Measurements from ENCODE around the gene ARRDC4.
"Not testable (repeated sequence)": the region's sequence is repeated elsewhere in the genome, so short reads cannot be mapped to it uniquely, and the experiment has no call there.

ARRDC4 gene

DNA sequence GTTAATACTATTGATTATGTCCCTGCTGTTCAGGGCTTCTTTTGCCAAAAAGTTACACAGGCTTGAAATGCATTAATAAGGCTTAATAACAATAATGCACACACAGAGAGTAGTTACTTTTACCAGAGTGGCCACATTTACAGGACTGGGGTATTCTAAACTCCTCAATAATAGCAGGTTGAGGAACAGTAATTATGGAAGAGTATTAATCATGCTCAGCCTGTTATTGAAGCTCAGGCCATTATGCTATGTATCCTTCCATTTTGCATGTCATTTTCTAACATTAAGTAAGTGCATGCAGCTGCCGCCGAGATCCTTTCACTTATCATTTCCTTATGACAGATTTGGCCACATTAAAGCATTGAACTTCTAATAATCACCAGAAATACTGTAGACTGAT lies 5.7 kb downstream of the ARRDC4 start:
- DNase-seq (ENCODE audit: low read depth in 3 of 3): no peak

DNA sequence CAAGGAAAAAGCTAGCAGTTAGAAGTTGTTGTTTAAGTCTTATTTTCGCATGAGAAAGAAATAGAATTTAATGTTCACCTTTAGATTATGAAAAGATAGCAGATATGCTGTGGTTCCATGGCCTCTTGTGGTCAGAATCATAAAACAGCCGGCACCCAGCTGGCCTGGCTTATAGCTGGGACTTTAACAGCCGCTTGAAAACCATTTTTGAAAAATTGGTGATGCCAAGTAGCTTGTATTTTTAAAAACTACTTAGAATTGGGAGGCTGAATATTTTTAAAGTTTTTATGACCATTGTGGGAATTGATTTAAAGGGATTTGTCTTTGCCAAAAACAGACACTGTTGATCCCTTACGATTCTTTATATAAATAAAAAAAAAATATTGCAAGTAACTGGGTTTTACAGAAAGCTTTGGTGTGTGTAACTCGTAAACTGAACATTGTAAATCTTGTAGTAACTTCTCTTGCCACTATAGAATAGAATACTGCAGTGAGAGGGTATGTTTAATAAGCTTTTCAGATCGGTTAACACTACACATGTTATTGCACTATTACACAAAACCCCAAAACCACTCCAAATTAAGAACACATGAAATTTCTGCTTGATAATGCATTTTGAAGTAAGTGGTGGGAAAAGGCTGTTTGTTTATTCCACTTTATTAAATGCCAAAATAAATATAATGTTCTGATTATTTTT lies 6.6 kb downstream of the ARRDC4 start:
- DNase-seq (ENCODE audit: low read depth in 3 of 3): no peak

DNA sequence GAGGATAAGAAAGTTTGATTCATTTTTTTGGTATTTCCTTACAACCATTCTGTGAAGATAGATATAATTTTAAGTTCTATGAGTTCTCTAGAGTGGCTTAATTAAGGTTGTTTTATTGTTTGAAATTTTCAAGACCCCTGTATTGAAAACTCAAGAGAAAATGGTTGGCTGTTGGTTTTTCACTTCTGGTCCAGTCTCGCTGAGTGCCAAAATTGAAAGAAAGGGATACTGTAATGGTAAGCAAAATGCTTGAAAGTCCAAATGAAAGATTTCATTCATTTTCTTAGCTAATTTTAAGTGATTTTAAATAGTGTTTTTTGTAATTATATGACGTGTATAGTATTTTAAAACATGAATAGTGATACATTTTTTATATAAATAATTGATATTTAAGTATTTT lies 7.4 kb downstream of the ARRDC4 start:
- no peak for DNase-seq (ENCODE audit: low read depth in 3 of 3)

DNA sequence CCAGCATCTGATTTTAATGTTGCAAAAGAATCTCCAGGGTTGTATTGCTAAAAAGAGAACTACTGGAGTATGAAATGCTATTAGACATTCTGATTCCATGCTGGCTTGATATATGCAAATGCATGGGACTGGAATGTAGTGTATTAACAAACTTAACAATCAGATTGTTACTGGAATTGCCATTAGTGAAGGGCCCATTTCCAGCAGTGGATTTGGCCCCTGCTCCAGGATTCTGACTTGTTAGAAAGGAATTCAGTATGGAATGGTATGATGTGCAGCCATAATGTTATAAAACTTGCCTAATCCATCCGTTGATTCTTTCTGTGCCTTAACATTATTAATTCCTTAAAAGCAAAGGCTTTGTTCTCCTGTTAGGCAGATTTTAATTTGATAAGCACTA lies 7.9 kb downstream of the ARRDC4 start:
- no peak for DNase-seq (ENCODE audit: low read depth in 3 of 3)

DNA sequence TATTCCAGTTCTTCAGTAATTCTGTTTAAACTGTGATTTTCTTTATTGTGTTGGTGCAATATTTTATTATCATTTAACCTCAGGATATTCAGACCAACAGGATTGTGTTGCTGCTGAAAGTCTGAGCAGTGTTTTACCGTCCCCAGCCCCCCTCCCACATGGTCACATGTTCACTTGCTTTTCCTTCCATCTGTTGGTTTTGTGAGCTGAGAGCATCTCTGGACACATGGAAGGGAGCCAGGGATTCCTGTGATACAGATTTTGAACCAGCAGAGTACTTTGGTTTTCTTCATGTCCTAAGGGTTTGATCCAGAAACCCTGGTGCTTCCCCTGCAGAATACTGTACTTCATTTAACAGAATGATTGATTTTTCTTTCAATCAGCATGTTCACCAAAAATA lies 11.9 kb downstream of the ARRDC4 start:
- no peak for DNase-seq (ENCODE audit: low read depth in 3 of 3)

DNA sequence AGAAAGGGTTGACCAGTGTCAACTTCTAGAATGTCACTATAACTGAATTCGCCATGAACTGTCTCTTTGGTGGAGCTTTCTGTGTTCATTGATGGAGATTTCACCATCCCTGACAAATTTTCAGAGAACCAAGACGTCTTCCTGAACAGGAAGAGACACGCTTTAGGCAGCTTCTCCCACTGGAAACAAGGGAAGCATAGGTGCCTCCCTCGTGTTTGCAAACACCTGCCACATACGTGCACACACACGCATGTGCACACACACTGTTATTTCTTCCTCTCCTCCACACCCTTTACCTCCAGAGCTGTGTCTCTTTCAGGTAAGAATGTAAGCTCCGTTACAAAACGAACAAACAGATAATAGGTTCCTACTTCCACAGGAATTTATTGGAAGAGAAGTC lies 15.6 kb downstream of the ARRDC4 start:
- no peak for DNase-seq (ENCODE audit: low read depth in 3 of 3)

DNA sequence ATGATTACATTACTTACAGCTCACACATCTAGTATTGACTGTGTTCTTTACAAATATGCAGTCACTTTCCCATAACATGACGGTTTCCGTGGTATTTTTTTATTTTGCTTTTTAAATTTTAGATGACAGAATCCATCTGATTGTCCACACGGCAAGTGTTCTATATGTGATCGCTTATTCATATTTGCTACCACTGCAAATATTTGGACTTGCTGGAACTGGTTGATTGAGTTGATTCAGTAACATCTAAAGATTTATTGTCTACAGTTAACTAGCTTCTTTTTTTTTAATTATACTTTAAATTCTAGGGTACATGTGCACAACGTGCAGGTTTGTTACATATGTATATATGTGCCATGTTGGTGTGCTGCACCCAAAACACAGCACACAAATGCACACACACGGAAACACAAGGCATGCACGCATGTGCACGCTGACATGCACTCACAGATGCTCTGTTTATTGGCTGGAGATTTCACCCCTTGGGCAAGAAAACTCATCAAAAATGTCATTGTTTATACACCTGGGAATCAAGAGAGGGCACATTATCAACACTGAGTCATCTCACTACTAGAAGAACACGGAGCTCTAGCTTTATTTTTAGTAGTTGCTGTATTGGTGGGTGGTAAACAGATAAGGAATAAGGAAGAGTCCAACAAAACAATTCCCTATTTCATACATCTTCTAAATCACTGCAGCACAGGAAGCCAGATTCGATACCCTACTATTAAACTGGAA lies 16.4 kb downstream of the ARRDC4 start:
- no peak for DNase-seq (ENCODE audit: low read depth in 3 of 3)

DNA sequence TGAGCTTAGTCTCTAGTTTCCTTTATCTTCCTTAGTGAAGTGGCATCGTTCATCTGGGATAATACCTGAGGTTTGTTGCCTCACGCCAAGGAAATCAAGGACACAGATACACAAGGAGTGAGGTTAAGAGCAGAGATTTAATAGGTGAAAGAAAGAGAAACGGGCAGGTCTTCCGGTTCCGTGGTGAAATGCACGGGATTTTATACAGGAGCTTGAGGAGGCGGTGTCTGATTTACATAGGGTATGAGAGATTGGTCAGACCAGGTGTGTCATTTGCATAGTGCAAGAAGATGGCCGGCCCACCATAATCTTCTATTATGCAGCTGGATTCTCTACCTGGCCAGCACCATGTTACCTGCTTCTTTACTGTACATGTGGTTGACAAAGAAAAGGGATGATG lies 17.2 kb downstream of the ARRDC4 start:
- no peak for DNase-seq (ENCODE audit: low read depth in 3 of 3)

DNA sequence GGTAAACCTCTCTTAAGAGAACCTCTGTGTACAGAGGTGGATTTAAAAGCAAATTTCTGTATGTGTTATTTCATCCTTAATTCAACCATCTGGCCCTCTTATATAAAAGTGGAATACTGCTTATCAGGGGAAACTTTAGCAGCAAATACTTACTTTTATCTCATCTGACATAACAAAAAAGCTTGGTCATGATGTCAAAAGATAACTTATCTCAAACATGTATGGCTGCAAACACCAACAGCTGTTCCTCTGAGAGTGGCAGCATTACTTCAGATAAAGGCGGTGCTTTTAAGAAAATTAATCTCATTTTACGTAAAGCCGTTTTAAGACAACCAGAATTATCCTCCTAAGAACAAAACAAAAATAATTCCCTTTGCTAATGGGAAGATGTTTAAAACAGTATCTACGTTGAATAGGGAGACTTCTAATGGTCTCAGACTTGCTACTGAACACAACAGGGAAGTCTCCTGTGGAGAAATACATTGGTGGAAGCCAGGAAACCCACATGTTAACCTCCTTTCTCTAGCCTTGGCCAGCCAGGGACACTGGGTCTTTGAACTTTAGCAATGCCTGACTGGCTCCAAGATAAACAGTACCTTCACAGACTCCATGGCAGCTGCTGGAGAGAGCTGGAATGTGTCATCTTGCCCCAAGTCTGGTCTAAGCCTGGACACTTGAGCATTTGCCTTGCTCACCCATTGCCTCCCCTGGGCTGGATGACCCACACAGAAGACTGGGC lies 18.1 kb downstream of the ARRDC4 start:
- DNase-seq (ENCODE audit: low read depth in 3 of 3): no peak

DNA sequence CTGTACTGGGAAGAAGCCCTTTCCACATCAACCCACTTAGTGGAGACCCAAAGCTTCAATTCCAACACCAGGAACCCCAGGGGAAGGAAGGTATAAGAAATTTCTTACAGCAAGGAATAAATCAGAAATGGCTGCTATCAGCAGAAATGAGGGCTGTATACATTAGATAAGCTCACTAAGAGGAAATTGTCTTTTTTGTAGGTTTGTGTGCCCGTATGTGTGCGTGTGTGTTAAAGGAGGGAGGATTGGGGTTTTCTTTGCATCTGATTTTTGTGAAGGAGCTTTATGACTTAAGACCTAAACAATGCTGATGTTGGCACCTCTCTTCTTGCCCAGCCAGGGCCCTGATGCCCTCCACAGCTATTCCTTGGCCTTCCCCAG lies 18.6 kb downstream of the ARRDC4 start:
- DNase-seq (ENCODE audit: low read depth in 3 of 3): no peak

DNA sequence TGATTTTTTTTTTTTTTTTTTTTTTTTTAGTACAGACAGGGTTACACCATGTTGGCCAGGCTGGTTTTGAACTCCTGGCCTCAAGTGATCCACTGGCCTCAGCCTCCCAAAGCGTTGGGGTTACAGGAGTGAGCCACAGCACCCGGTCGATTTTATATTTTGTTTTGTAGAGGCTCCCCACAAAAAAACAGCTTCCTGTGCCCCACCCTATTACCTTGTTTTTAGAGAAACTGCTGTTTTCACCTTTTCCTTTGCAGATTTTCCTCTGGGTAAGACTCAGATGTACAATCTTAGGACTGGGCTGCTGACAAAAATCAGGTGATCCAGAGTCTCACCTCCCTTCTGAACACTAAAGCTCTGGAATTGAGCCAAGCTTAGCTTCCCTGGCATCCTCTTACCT lies 20.6 kb downstream of the ARRDC4 start:
- DNase-seq (ENCODE audit: low read depth in 3 of 3): no peak

DNA sequence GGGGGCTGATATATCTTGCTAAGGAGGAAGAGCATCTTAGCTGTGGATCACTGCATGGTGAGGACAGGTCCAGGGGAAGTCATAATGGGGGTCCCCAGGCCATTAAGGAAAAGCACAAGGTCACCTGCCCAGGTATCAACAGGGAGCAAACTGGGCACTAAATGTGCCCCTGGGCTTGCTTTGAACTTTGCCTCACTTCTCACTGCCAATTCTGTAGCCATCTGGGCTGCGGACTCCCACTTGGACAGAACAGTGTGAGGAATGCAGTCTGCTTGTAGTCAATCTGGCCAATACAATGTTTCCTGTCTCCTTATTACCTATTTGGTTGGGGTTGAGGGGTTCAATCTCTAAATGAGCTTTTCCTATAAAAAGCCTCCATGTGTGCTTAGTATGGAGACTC lies 21.3 kb downstream of the ARRDC4 start:
- DNase-seq (ENCODE audit: low read depth in 3 of 3): no peak

DNA sequence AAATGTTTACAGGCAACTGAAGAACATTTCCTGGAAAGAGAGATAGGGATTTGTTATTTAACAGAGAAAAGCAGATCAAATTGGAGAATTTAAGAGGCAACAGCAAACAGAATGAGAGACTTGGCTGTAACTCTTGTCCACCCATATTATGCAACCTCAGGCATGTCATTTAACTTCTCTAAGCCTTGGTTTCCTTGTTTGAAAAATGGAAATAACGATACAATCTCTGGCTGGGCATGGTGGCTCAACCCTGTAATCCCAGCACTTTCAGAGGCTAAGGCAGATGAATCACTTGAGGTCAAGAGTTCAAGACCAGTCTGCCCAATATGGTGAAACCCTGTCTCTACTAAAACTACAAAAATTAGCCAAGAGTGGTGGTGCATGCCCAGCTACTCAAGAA lies 23.7 kb downstream of the ARRDC4 start:
- DNase-seq (ENCODE audit: low read depth in 3 of 3): no peak

DNA sequence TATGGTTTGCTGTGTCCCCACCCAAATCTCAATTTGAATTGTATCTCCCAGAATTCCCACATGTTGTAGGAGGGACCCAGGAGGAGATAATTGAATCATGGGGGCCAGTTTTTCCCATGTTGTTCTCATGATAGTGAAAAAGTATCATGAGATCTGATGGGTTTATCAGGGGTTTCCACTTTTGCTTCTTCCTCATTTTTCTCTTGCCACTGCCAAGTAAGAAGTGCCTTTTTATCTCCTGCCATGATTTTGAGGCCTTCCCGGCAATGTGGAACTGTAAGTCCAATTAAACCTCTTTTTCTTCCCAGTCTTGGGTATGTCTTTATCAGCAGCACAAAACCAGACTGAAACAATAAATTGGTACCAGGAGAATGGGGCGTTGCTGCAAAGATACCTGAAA lies 25.5 kb downstream of the ARRDC4 start:
- DNase-seq (ENCODE audit: low read depth in 3 of 3): not testable (repeated sequence)

DNA sequence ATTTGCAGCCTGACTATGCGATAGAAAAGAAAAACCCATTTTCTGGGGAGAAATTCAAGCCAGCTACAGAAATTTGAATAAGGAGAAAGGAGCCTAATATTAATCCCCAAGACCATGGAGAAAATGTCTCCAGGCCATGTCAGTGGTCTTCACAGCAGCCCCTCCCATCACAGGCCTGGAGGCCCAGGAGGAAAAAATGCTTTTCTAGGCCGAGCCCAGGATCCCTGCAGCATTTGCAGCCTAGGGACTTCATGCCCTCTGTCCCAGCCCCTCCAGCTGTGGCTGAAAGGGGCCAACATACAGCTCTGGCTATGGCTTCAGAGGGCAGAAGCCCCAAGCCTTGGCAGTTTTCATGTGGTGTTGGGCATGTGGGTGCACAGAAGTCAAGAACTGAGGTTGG lies 26.3 kb downstream of the ARRDC4 start:
- no peak for DNase-seq (ENCODE audit: low read depth in 3 of 3)

DNA sequence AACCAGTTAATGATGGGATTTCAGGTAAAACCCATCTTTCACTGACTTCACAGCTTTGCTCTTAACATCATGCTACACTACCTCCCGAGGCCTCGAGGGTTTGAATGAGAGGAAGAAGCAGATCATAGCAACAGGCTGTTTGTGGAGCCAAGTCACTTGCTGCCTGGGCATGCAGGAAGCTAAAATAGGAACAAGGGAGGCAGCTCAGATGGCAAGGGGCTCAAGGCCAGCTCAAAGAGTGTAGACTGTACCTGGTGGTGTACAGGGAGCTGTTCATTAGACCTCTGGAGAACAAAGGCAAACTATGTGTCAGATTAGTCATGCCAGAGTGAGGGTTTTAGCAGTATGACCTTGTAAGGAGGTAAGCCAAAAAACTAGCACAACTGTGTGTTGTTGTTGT lies 28.8 kb downstream of the ARRDC4 start:
- no peak for DNase-seq (ENCODE audit: low read depth in 3 of 3)

DNA sequence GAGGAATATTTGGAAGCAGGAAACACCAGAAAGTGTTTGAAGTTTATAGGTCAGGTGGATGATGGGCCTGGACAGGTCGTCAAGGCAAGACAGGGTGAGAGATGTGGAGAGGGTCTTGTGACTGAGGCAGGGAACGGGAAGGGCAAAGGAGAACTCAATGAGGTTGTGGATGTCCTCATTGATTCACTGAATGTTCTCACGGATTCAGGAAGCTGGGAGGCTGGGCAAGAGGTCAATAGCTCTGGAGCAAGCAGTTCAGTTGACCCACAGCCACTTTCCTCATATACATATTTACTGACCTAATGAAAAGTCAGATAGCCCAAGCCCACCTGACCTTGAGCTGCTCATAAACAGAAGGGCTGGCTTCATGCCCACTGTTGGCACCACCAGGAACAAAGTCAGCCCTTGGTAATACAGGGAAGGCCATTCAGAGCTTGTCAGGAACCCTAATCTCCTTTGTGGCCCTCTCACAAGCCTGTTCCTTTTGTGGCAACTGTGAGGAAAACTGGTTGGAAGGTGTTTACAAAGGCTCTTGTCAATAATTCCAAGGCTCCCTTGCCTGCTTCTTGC lies 31.6 kb downstream of the ARRDC4 start:
- no peak for DNase-seq (ENCODE audit: low read depth in 3 of 3)

DNA sequence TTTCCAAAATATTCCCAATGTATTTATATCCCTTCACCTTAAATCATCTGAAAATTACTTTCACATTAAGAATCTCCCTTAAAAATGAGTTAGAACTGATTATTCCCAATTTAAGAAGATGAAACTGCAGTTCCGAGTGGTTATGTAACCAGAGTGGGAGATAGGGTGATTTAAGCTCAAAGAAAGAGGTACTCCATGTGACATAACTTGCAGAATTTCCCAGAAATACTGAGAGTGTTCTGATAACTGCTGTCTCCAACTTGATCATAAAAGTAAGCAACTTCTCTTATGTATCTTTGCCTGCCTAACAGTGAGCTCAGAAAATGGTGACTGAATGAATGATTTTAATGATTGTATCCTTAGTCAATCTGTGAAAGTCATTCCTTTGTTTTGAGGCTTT lies 32.3 kb downstream of the ARRDC4 start:
- no peak for DNase-seq (ENCODE audit: low read depth in 3 of 3)

DNA sequence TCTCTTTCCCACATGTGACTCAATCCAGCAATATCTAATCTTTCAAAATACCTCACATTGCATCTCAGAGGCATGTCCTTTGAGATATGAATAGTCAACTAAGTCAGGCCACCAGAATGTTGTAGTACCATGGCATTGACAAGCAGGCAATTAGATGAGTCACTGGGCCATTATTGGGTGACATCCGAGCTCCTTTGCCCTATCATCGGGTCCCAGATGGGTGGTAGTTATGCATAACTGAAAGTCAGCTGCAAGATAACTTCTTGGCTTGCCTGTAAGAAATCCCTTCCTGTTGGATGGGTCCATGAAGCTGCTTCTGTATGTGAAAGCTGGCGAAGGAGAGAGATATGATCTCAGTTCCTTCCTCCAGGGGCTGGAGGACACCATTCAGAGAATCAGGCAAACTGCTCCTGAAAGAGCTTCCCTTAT lies 32.8 kb downstream of the ARRDC4 start:
- no peak for DNase-seq (ENCODE audit: low read depth in 3 of 3)

DNA sequence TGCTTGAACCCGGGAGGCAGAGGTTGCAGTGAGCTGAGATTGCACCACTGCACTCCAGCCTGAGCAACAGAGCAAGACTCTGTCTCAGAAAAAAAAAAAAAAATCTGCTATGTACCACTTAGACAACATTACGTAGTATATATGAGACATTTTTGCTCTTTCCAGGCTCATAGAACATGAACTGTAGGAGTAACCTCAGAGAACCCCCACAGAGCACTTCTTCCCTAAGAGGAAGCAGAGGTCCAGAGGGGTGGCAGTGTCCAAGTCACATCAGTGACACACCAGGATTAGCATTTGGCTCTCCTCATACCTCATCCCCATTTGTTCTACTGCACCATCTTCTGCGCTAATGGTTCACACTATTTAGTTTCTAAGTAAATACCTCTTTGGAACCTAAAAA lies 33.7 kb downstream of the ARRDC4 start:
- no peak for DNase-seq (ENCODE audit: low read depth in 3 of 3)

DNA sequence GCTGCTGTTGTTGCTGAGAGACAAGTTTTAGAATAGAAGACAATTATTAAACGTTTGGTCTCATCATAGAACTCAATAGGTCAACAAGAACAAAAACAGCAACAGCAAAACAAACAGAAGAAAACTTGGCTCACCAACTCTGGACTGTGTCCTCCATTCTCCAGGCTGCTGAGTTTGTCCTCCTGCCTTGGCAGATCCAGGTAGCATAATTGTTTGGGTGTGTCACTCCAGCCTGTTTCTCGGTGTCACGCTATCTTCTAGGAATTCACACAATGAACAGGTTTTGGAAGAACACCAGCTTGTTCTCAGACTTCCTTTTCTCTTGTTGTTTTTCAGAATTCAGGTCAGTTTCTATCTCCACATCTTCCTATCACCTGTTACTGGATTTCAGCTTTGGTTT lies 34.7 kb downstream of the ARRDC4 start:
- no peak for DNase-seq (ENCODE audit: low read depth in 3 of 3)

DNA sequence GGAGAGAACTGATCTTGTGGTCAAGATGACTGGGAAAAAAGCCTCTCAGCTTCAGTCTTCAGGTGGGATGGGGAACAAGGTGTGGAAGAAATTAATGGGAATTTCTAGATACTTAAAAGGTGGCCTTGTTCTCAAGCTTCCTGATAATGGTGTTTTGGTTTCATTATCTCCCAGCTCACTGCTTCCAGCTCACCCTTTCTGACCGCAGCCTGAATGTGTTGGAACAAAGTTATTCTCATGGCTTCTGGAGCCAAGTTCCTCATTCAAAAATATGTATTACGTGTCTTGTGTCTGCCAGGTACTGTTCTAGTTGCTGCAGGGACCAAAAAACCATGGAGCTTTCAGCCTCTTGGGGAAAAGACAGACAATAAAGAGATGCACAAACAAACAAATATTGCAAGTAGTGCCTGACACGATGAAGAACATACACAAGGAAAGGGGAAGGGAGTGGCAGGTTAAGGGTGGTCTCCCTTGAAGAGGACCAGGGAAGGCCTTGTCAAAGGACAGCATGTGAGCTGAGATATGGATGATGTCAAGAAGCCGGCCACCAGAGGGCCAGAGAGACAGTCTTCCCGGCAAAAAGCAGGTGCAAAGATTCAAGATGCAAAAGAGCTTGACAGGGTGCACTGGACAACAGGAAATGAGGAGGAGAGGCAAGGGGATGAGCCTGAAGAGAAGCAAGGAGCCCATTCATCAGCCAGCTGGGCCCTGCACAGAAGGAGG lies 35.5 kb downstream of the ARRDC4 start:
- DNase-seq (ENCODE audit: low read depth in 3 of 3): no peak

Data from stimulated activated CD4-positive, alpha-beta T cell treated with anti-CD3 and anti-CD28 coated beads, TNF-alpha, amount 100 ng/mL, for 24 hours (primary cell).